Measurements from ENCODE around the gene PCGF5. TPM values are rescaled to one million over a fixed set of nuclear protein-coding genes. Genes with fewer than 3 reads are reported as not detected.

Gene PCGF5
- total and polyA plus RNA-seq, 2 of the 8 experiments (the other 6 are each of a cell fraction or from before 2014, with no cell fraction given), result 5.8 to 8.4 TPM

DNA sequence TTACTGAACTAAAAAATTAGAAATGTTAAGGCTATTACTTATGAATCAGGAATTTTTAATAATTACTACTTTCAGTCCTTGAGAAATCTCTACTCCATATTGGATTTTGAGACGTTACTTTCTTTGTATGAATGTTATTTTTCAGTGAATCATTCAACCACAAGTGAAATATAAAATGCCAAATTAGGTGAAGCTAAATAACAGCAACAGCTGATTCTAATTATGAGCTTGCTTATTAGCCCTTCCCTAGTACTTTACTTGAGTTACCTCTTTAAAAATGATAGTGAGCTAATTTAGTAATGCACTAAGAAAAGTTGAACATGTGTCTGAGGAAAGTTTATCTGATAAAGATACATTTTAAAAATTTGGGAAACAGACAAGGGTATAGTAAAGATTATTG lies 51.4 kb downstream of the PCGF5 start:
- Histone ChIP-seq H3K4me2 (ENCODE audit: insufficient read depth in 1 of 2, low read depth in 2 of 2, low read length in 2 of 2) (no peak overlapping the region), H2BK15ac (ENCODE audit: low read length) (no peak overlapping the region), H4K5ac (ENCODE audit: insufficient read length, low read depth, low read length) (no peak overlapping the region), H3K79me2 (ENCODE audit: control insufficient read depth in 1 of 2, insufficient read depth in 2 of 2, low read length in 2 of 2) (no peaks in the 10 kb centered on the region), H2AFZ (ENCODE audit: low read length) (no peak overlapping the region), H3K9me3 (ENCODE audit: insufficient read depth in 2 of 2, low read depth in 1 of 2, low read length in 1 of 2) (no peaks in the 10 kb centered on the region), H4K8ac (ENCODE audit: extremely low read depth, insufficient read depth, low read length) (no peak overlapping the region), H2BK12ac (ENCODE audit: low read depth, low read length) (no peak overlapping the region), H2BK120ac (replicated peaks; ENCODE audit: low read depth, low read length) (no peak overlapping the region), H3K4ac (replicated peaks; ENCODE audit: insufficient read length, low read depth, low read length) (no peak overlapping the region), H3K23me2 (ENCODE audit: low read depth, low read length) (no peaks in the 10 kb centered on the region), H2BK20ac (ENCODE audit: low read length) (no peak overlapping the region), H4K91ac (replicated peaks; ENCODE audit: insufficient read length, low read length) (no peak overlapping the region), H2BK5ac (ENCODE audit: low read depth, low read length) (no peak overlapping the region), H4K20me1 (replicated peaks in 1 of 2; ENCODE audit: control insufficient read depth in 1 of 2, insufficient read depth in 2 of 2, low read length in 2 of 2) (no peaks in the 10 kb centered on the region), H3K18ac (ENCODE audit: extremely low read depth, low read length) (no peak overlapping the region), H3K14ac (ENCODE audit: insufficient read length) (no peak overlapping the region), H3K23ac (ENCODE audit: insufficient read length) (no peak overlapping the region), H3K4me1 (replicated peaks in 1 of 4; ENCODE audit: control insufficient read depth in 3 of 4, insufficient read depth in 4 of 4, low read length in 3 of 4) (no peaks in the 10 kb centered on the region), H2AK5ac (ENCODE audit: low read depth, low read length) (no peak overlapping the region), H3K9ac (replicated peaks in 1 of 4; ENCODE audit: extremely low read depth in 1 of 4, low read depth in 3 of 4, low read length in 3 of 4) (no peak overlapping the region), H3K79me1 (ENCODE audit: low read depth, low read length) (no peaks in the 10 kb centered on the region), H3K4me3 (ENCODE audit: extremely low read depth in 1 of 4, insufficient read depth in 2 of 4, low read depth in 3 of 4, low read length in 4 of 4) (no peak overlapping the region), H3K27me3 (replicated peaks in 1 of 4; ENCODE audit: control insufficient read depth in 3 of 4, extremely low read depth in 1 of 4, insufficient read depth in 3 of 4, low read length in 3 of 4) (no peaks in the 10 kb centered on the region), H3K56ac (replicated peaks; ENCODE audit: insufficient read length, low read depth, low read length) (no peak overlapping the region), H3K36me3 (ENCODE audit: control insufficient read depth in 2 of 4, insufficient read depth in 4 of 4, low read length in 3 of 4) (no peaks in the 10 kb centered on the region), H3K27ac (ENCODE audit: low read depth, low read length) (no peak overlapping the region)
- CTCF ChIA-PET (ENCODE audit: partially characterized antibody), result interaction anchor here (1.2 kb wide), 1 partner anchor 12 kb away, joined by 3 read pairs; no protein-coding TSS in a partner anchor
- DNase-seq (ENCODE audit: low read depth in 1 of 2, low spot score in 2 of 2) (no peak), FAIRE-seq (no peak)
- TF ChIP-seq CBX5 (IDR thresholded peaks at IDR 0.05; ENCODE audit: low read depth, low read length) (no peak), CHD1 (IDR thresholded peaks at IDR 0.05; ENCODE audit: low read depth, low read length) (no peak), SAP30 (IDR thresholded peaks at IDR 0.05; ENCODE audit: insufficient read depth, insufficient replicate concordance, low read length) (no peak), SIX5 (IDR thresholded peaks at IDR 0.05; ENCODE audit: low read depth, low read length) (no peak), TAF7 (optimal IDR thresholded peaks at IDR 0.05; ENCODE audit: borderline replicate concordance, low read depth, low read length) (no peak), HDAC6 (IDR thresholded peaks at IDR 0.05; ENCODE audit: low read depth, low read length) (no peak), BCL11A (IDR thresholded peaks at IDR 0.05; ENCODE audit: low read depth in 2 of 2, low read length in 2 of 2) (no peak), POLR2A (IDR thresholded peaks at IDR 0.05; ENCODE audit: control extremely low read depth in 1 of 2, low read depth in 2 of 2, low read length in 2 of 2) (no peak)
- TF ChIP-seq, protein P1, sequence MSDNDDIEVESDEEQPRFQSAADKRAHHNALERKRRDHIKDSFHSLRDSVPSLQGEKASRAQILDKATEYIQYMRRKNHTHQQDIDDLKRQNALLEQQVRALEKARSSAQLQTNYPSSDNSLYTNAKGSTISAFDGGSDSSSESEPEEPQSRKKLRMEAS (IDR thresholded peaks at IDR 0.05), result no peak
- WGBS, 2 experiments (ENCODE audit: extremely low coverage in 1 of 2, insufficient coverage in 1 of 2, insufficient read length in 1 of 2, insufficient replicate concordance in 2 of 2, low coverage in 1 of 2, low lambda C conversion rate in 2 of 2, missing lambda C conversion rate in 1 of 2), result 88% methylated on average over 1 of the region's 1 CpG; no CpG with 5 or more reads in 1 of the 2 experiments
- POLR2A ChIA-PET (ENCODE audit: partially characterized antibody), result no interaction called here
